ENCODE measurements around the gene KCNQ1.

The KCNQ1 gene

DNA sequence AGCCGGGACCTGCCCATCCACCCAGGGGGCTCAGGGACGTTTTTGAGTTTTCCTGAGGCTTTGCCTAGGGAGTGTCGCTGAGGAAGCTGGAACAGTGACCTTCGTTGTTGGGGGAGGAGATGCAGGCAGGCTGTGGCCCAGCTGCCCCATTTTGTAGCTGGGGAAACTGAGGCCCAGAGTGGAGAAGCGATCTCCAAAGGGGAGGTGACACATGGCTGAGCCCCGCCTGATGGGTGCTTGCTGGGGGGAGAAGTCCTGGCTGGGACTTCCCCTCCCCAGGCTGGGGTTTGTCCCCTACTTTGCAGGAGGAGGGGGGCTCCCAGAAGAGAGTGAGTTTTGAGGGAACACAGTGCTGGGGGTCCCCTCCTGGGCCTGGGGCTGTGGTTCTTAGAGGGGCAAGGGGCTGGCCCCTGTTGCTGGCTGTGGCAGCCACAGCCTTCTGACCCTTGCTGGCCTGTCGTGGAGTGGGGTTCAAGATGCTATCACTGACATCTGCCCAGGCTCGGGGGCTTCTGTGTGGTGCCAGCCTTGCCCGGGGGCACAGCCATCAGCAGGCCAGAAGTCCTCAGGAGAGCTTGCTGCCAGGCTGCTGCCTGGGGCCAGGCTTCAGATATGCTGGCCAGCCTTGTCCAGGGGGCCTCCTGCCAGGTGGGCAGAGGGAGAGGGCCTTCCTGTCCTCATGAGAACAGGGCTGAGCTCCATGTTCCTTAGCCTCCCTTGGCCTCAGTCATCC is 21.4 kb downstream of the KCNQ1 start:
- Histone ChIP-seq H3K9ac (ENCODE audit: low read length) (no peak overlapping the region), H3K27me3 (ENCODE audit: control insufficient read depth in 1 of 2, insufficient read depth in 1 of 2, low read length in 2 of 2) (peaks cover 36 to 39% of the 10 kb centered on the region in 2 experiments), H3K27ac (ENCODE audit: low read length, poor library complexity, severe bottlenecking) (no peak overlapping the region), H3K4me1 (ENCODE audit: control insufficient read depth, insufficient read depth, low read depth, low read length) (no peaks in the 10 kb centered on the region), H3K23ac (ENCODE audit: low read length in 2 of 2) (no peak overlapping the region), H3K9me3 (ENCODE audit: control insufficient read depth, low read length) (no peaks in the 10 kb centered on the region), H3K79me1 (replicated peaks; ENCODE audit: low read length, poor library complexity, severe bottlenecking) (no peaks in the 10 kb centered on the region), H3K4me2 (ENCODE audit: low read length, poor library complexity, severe bottlenecking) (no peak overlapping the region), H4K8ac (ENCODE audit: low read length) (no peak overlapping the region), H2BK15ac (ENCODE audit: low read depth, poor library complexity, severe bottlenecking) (no peak overlapping the region), H4K91ac (ENCODE audit: low read length) (no peak overlapping the region), H3K18ac (ENCODE audit: low read depth in 1 of 2, low read length in 2 of 2) (no peak overlapping the region), H3K36me3 (ENCODE audit: control insufficient read depth in 1 of 2, insufficient read depth in 2 of 2, low read depth in 1 of 2, low read length in 2 of 2) (no peaks in the 10 kb centered on the region), H3K14ac (ENCODE audit: low read length in 2 of 2) (no peak overlapping the region), H2BK120ac (ENCODE audit: low read depth, low read length) (no peak overlapping the region), H3K4me3 (ENCODE audit: insufficient read depth in 1 of 2, low read depth in 1 of 2, low read length in 2 of 2) (no peak overlapping the region), H2BK12ac (ENCODE audit: low read length in 2 of 2) (no peak overlapping the region), H2BK5ac (ENCODE audit: low read depth, low read length, poor library complexity, severe bottlenecking) (no peak overlapping the region), H2AFZ (ENCODE audit: low read depth, low read length) (no peak overlapping the region), H2AK5ac (ENCODE audit: low read length, severe bottlenecking) (no peak overlapping the region), H3K4ac (ENCODE audit: low read depth in 1 of 2, low read length in 2 of 2) (no peak overlapping the region)
- whole genome bisulfite sequencing, result 81% methylated on average over 9 of the region's 9 CpGs
- no peak for DNase-seq

GRCh38 chr11:2466869-2467694 is 22.3 kb downstream of the KCNQ1 start:
- Histone ChIP-seq H3K27me3 (ENCODE audit: control insufficient read depth in 1 of 2, insufficient read depth in 1 of 2, low read length in 2 of 2) (peaks cover 30 to 36% of the 10 kb centered on the region in 2 experiments), H4K8ac (ENCODE audit: low read length) (no peak overlapping the region), H4K91ac (ENCODE audit: low read length) (no peak overlapping the region), H2BK12ac (ENCODE audit: low read length in 2 of 2) (no peak overlapping the region), H3K14ac (ENCODE audit: low read length in 2 of 2) (peak overlapping the region in 1 of 2 experiments; percentile 42), H3K18ac (ENCODE audit: low read depth in 1 of 2, low read length in 2 of 2) (no peak overlapping the region), H3K4ac (ENCODE audit: low read depth in 1 of 2, low read length in 2 of 2) (no peak overlapping the region), H2BK15ac (ENCODE audit: low read depth, poor library complexity, severe bottlenecking) (no peak overlapping the region), H2AK5ac (ENCODE audit: low read length, severe bottlenecking) (no peak overlapping the region), H3K9ac (ENCODE audit: low read length) (no peak overlapping the region), H2AFZ (ENCODE audit: low read depth, low read length) (no peak overlapping the region), H3K9me3 (ENCODE audit: control insufficient read depth, low read length) (no peaks in the 10 kb centered on the region), H3K23ac (ENCODE audit: low read length in 2 of 2) (no peak overlapping the region), H3K36me3 (ENCODE audit: control insufficient read depth in 1 of 2, insufficient read depth in 2 of 2, low read depth in 1 of 2, low read length in 2 of 2) (no peaks in the 10 kb centered on the region), H2BK5ac (ENCODE audit: low read depth, low read length, poor library complexity, severe bottlenecking) (no peak overlapping the region), H2BK120ac (ENCODE audit: low read depth, low read length) (no peak overlapping the region), H3K4me3 (ENCODE audit: insufficient read depth in 1 of 2, low read depth in 1 of 2, low read length in 2 of 2) (no peak overlapping the region), H3K4me1 (ENCODE audit: control insufficient read depth, insufficient read depth, low read depth, low read length) (peaks cover 2% of the 10 kb centered on the region), H3K79me1 (replicated peaks; ENCODE audit: low read length, poor library complexity, severe bottlenecking) (no peaks in the 10 kb centered on the region), H3K27ac (ENCODE audit: low read length, poor library complexity, severe bottlenecking) (no peak overlapping the region), H3K4me2 (ENCODE audit: low read length, poor library complexity, severe bottlenecking) (no peak overlapping the region)
- 80% methylated on average over 16 of the region's 16 CpGs for WGBS
- DNase-seq, result no peak

DNA sequence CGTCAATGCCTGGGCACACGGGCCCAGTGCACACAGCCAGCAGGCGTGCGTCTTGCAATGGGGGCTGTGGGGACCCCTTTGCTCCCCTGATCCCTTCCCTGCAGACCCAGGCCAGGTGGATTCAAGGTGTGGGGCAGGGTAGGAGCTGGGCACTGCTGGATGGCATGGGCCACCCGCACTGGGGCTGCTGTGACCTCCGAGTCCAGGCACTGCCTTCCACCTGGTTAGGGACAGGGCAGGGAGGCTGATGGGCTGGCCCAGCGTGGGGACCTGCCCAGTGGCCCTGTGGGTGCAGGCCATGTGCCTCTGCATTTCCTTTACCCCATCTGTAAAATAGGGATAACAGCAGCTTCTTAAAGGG is 22.9 kb downstream of the KCNQ1 start:
- Histone ChIP-seq H3K9ac (ENCODE audit: low read length) (no peak overlapping the region), H2AFZ (ENCODE audit: low read depth, low read length) (no peak overlapping the region), H3K4me2 (ENCODE audit: low read length, poor library complexity, severe bottlenecking) (no peak overlapping the region), H4K91ac (ENCODE audit: low read length) (no peak overlapping the region), H3K23ac (ENCODE audit: low read length in 2 of 2) (no peak overlapping the region), H3K4me3 (ENCODE audit: insufficient read depth in 1 of 2, low read depth in 1 of 2, low read length in 2 of 2) (no peak overlapping the region), H4K8ac (ENCODE audit: low read length) (no peak overlapping the region), H3K18ac (ENCODE audit: low read depth in 1 of 2, low read length in 2 of 2) (no peak overlapping the region), H2BK5ac (ENCODE audit: low read depth, low read length, poor library complexity, severe bottlenecking) (no peak overlapping the region), H3K27me3 (ENCODE audit: control insufficient read depth in 1 of 2, insufficient read depth in 1 of 2, low read length in 2 of 2) (peaks cover 28 to 36% of the 10 kb centered on the region in 2 experiments), H3K79me1 (replicated peaks; ENCODE audit: low read length, poor library complexity, severe bottlenecking) (no peaks in the 10 kb centered on the region), H2BK120ac (ENCODE audit: low read depth, low read length) (no peak overlapping the region), H3K36me3 (ENCODE audit: control insufficient read depth in 1 of 2, insufficient read depth in 2 of 2, low read depth in 1 of 2, low read length in 2 of 2) (no peaks in the 10 kb centered on the region), H3K4me1 (ENCODE audit: control insufficient read depth, insufficient read depth, low read depth, low read length) (peaks cover 2% of the 10 kb centered on the region), H3K4ac (ENCODE audit: low read depth in 1 of 2, low read length in 2 of 2) (no peak overlapping the region), H2AK5ac (ENCODE audit: low read length, severe bottlenecking) (no peak overlapping the region), H3K14ac (ENCODE audit: low read length in 2 of 2) (no peak overlapping the region), H3K27ac (ENCODE audit: low read length, poor library complexity, severe bottlenecking) (no peak overlapping the region), H2BK15ac (ENCODE audit: low read depth, poor library complexity, severe bottlenecking) (no peak overlapping the region), H2BK12ac (ENCODE audit: low read length in 2 of 2) (no peak overlapping the region), H3K9me3 (ENCODE audit: control insufficient read depth, low read length) (no peaks in the 10 kb centered on the region)
- 77% methylated on average over 3 of the region's 7 CpGs for WGBS
- DNase-seq, result no peak

All from mesenchymal stem cell (in vitro differentiated cells and primary cell).